Kidney (tissue), 14 donors: ENCODE measurements around the gene PDCD2L. TPM values are rescaled to one million over a fixed set of nuclear protein-coding genes. Genes with fewer than 3 reads are reported as not detected.

Source experiments
- DNase-seq, 5 donors: peaks; one replicate each; pipeline ENCODE4 v3.0.0-alpha.2; 2013 to 2020
- FAIRE-seq: peaks from 2 replicates; lab custom pipeline; 2012; peaks lifted over from hg19 to GRCh38; lab: Jason Lieb, UNC
- H3K27ac ChIP-seq, 2 donors: one replicate each; pipeline ENCODE4 v1.7.0; 2013; ENCODE audit warnings: low read depth in 2 of 2, low read length in 2 of 2, inconsistent platforms in 1 of 2
- H3K27me3 ChIP-seq: one replicate; pipeline ENCODE4 v1.7.1; 2013; ENCODE audit warnings: low read length, inconsistent platforms; ENCODE audit not compliant: control insufficient read depth, insufficient read depth
- H3K36me3 ChIP-seq, 3 donors: one replicate each; pipeline versions ENCODE4 v1.7.0 to v1.7.1; 2013; ENCODE audit warnings: low read length in 3 of 3, control low read depth in 1 of 3, inconsistent platforms in 1 of 3; ENCODE audit not compliant: insufficient read depth in 3 of 3, control insufficient read depth in 2 of 3
- H3K4me1 ChIP-seq, 3 donors: one replicate each; pipeline versions ENCODE4 v1.7.0 to v1.7.1; 2013; ENCODE audit warnings: low read length in 3 of 3, inconsistent platforms in 1 of 3, low read depth in 1 of 3; ENCODE audit not compliant: control insufficient read depth in 2 of 3, insufficient read depth in 2 of 3
- H3K4me3 ChIP-seq, 3 donors: one replicate each; pipeline versions ENCODE4 v1.7.0 to v1.8.1; 2013; ENCODE audit warnings: low read length in 3 of 3, control low read depth in 1 of 3, inconsistent platforms in 1 of 3
- H3K9ac ChIP-seq, 3 donors: one replicate each; pipeline versions ENCODE4 v1.7.0 to v1.7.1; 2013; ENCODE audit warnings: low read length in 3 of 3, control low read depth in 1 of 3, inconsistent platforms in 1 of 3
- H3K9me3 ChIP-seq, 3 donors: one replicate each; pipeline versions ENCODE4 v1.7.0 to v1.7.1; 2013; ENCODE audit warnings: low read length in 3 of 3, control low read depth in 1 of 3, inconsistent platforms in 1 of 3; ENCODE audit not compliant: control insufficient read depth in 2 of 3, insufficient read depth in 1 of 3
- intact Hi-C: fragments of 100-400 bp; cut with DNase I; formaldehyde crosslinking; loops from one replicate; pipeline ENCODE4 v1.11.1; 2022
- polyA plus RNA-seq: library from polyadenylated mRNA; stranded (reverse); fragments of 350-450 nt; fragmentation: Illumina TruSeq; extraction: RNeasy Lipid Tissue Mini Kit (QIAGEN cat#74804); gene quantifications from one replicate; pipeline ENCODE4 v1.2.3, GENCODE V29; 2014; ENCODE audit warnings: low read depth, low replicate concordance; ENCODE audit not compliant: insufficient read depth
- total RNA-seq: library from RNA; stranded (reverse); fragmentation: NEBNext Ultra II Directional; extraction: Animal tissue kit (Norgen Biotek cat#: 25700); gene quantifications from one replicate; pipeline ENCODE4 v1.2.1, GENCODE V29; 2021
- TF ChIP-seq, protein P1 (sequence below): IDR thresholded peaks from 3 replicates; pipeline ENCODE4 v1.5.1; 2012; ENCODE audit warnings: mild to moderate bottlenecking, moderate library complexity, borderline replicate concordance; ENCODE audit not compliant: insufficient read depth; ENCODE audit errors: extremely low read depth
- donor health status: control.
- donor health status: control.
- donor health status: control.
- donor health status: control.
- donor health status: control.
- donor health status: DM: yes; HTN: yes; CAD: no.
- donor health status: Normal renal cell carcinoma (clear cell type).

Gene PDCD2L
- total and polyA plus RNA-seq, 2 donors from 2014 or later, result 5.5 to 6.7 TPM

DNA sequence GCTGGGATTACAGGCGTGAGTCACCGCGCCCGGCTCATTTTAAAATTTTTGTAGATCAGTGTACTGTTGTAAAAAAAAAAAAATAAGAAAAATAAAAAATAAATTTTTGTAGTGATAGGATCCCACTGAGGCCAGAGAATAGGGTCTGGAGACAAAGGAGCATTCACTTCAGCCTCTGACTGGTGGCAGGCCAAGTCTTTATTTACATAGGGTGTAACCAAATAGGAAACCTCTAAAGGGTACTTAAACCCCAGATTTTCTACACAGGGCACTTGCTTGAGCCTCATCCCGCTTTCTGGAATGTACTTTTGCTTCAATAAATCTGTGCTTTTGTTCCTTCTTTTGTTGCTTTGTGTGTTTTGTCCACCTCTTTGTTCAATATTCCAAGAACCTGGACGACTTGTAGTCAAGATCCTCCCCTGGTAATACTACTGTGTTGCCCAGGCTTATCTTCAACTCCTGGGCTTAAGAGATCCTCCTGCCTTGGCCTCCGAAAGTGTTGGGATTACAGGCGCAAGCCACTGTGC, 2.1 kb upstream of the PDCD2L start:
- TF ChIP-seq, protein P1, sequence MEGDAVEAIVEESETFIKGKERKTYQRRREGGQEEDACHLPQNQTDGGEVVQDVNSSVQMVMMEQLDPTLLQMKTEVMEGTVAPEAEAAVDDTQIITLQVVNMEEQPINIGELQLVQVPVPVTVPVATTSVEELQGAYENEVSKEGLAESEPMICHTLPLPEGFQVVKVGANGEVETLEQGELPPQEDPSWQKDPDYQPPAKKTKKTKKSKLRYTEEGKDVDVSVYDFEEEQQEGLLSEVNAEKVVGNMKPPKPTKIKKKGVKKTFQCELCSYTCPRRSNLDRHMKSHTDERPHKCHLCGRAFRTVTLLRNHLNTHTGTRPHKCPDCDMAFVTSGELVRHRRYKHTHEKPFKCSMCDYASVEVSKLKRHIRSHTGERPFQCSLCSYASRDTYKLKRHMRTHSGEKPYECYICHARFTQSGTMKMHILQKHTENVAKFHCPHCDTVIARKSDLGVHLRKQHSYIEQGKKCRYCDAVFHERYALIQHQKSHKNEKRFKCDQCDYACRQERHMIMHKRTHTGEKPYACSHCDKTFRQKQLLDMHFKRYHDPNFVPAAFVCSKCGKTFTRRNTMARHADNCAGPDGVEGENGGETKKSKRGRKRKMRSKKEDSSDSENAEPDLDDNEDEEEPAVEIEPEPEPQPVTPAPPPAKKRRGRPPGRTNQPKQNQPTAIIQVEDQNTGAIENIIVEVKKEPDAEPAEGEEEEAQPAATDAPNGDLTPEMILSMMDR, result no peak
- H3K27ac ChIP-seq, result no peak overlapping the region
- H3K4me1 ChIP-seq, result peaks cover 0 to 2% (median 0%) of the 10 kb centered on the region in 3 donors
- FAIRE-seq (no peak), DNase-seq (no peak)
- no peak overlapping the region for H3K9ac ChIP-seq
- H3K36me3 ChIP-seq, result peaks cover 2 to 15% (median 14%) of the 10 kb centered on the region in 3 donors
- no peaks in the 10 kb centered on the region for H3K9me3 ChIP-seq
- H3K4me3 ChIP-seq, result no peak overlapping the region
- no peaks in the 10 kb centered on the region for H3K27me3 ChIP-seq
- intact Hi-C loops, result no loop called here

DNA sequence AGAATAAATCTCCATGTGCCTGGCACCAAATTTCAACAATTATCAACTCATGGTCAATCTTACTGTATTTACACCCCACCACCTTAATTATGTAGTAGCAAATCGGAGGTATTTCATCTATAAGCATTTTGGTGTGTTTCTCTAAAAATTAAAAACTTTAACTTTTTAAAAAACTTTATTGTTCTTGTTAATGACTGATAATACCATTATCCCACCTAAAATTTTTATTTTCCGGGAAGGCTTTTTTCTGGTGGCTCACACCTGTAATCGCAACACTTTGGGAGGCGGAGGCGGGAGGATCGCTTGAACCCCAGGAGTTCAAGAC, 453 bp upstream of the PDCD2L start:
- TF ChIP-seq, protein P1, result no peak
- no peak for DNase-seq
- intact Hi-C loops, result no loop called here
- no peak for FAIRE-seq
- Histone ChIP-seq H3K4me1 (peaks cover 0 to 2% (median 0%) of the 10 kb centered on the region in 3 donors), H3K9me3 (no peaks in the 10 kb centered on the region), H3K36me3 (peaks cover 2 to 10% (median 8%) of the 10 kb centered on the region in 3 donors), H3K27ac (no peak overlapping the region), H3K9ac (peak overlapping the region in 2 of 3 donors; percentile 38 to 62), H3K4me3 (peak overlapping the region; percentile 84 to 88 (median 86)), H3K27me3 (no peaks in the 10 kb centered on the region)

DNA sequence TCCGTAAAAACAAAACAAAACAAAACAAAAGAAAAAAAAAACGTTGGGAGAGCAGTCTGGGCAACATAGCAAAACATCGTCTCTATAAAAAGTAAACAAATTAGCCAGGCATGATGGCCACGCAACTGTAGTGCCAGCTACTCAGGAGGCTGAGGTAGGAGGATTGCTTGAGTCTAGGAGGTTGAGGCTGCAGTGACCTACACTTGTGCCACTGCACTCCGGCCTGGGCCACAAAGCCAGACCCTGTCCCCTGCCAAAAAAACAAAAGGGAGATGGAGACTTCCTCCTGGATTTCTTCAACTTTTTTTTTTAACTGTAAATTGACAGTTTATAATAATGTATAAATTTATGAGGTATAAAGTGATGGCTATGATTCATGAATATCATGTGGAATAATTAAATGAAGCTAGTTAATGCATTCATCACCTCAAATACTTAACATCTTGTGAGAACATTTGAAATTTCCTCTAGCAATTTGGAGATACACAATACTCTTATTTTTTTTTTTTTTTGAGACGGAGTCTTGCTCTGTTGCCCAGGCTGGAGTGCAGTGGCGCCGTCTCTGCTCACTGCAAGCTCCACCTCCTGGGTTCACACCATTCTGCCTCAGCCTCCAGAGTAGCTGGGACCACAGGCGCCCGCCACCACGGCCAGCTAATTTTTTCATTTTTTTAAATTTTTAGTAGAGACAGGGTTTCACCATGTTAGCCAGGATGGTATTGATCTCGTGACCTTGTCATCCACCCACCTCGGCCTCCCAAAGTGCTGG, 1.9 kb downstream of the PDCD2L start:
- Histone ChIP-seq H3K9me3 (no peaks in the 10 kb centered on the region), H3K4me3 (no peak overlapping the region), H3K4me1 (peaks cover 0 to 2% (median 0%) of the 10 kb centered on the region in 3 donors), H3K36me3 (peaks cover 0 to 7% (median 4%) of the 10 kb centered on the region in 3 donors), H3K9ac (no peak overlapping the region), H3K27ac (no peak overlapping the region), H3K27me3 (no peaks in the 10 kb centered on the region)
- intact Hi-C loops, result no loop called here
- no peak for FAIRE-seq
- peak in 1 of 5 donors; percentile 18 for DNase-seq
- TF ChIP-seq, protein P1, result no peak
